Ishikawa (cell line): ENCODE results near the gene NECTIN2.

Experiments
- TAF1 ChIP-seq: IDR thresholded peaks from 2 replicates; pipeline ENCODE4 v1.6.1; 2012; ENCODE audit warnings: low read depth, mild to moderate bottlenecking
- YY1 ChIP-seq: IDR thresholded peaks from 2 replicates; pipeline ENCODE4 v1.6.1; 2012; ENCODE audit warnings: low read depth
- TF ChIP-seq, protein P1 (sequence below): IDR thresholded peaks from 2 replicates; pipeline ENCODE4 v1.6.1; 2012; ENCODE audit warnings: low read depth, mild to moderate bottlenecking

DNA sequence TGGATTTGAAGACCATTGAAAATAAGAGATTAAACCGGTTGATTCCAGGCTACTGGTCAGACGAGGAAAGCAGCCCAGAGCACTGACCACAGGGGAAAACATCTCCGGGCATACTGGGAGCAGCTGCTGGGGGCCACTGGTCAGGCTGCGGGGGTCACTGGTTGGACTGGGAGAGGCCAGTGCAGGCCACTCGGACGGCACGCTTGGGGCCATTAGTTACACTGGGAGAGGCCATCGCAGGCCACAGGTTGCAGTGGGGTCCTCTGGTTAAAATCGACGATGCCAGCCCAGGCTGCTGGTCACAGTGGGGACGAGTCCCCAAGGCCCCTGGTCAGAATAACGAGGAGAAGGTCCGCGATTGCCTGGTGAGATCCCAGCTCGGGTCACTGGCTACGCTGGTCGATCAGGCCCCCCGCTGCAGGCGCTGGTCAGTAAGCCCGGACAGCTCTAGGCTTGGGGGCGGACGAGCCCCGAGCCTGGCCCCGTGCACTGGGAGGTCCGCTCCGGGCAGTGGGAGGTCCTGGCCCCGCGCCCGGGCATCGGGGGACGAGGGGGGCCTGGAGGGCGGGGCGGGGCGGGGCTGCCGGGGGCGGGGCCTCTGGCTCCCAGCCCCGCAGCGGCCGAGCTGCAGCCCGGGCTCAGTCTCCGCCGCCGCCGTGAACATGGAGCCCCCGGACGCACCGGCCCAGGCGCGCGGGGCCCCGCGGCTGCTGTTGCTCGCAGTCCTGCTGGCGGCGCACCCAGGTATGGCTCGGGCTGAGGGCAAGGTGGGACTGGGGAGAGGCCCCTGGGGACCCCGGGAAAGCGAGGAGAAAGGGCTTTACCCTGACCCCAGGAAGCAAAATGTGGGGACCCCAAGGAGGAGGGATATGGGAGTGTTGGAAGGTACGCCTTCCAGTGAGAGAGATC is 37.4 kb upstream of the NECTIN2 start, which contains the start of gene BCAM:
- no peak; the same call in 1 of the 2 replicates for TF ChIP-seq YY1
- peak; percentile 54; the same call in 1 of the 2 replicates for TF ChIP-seq TAF1
- TF ChIP-seq, protein P1, sequence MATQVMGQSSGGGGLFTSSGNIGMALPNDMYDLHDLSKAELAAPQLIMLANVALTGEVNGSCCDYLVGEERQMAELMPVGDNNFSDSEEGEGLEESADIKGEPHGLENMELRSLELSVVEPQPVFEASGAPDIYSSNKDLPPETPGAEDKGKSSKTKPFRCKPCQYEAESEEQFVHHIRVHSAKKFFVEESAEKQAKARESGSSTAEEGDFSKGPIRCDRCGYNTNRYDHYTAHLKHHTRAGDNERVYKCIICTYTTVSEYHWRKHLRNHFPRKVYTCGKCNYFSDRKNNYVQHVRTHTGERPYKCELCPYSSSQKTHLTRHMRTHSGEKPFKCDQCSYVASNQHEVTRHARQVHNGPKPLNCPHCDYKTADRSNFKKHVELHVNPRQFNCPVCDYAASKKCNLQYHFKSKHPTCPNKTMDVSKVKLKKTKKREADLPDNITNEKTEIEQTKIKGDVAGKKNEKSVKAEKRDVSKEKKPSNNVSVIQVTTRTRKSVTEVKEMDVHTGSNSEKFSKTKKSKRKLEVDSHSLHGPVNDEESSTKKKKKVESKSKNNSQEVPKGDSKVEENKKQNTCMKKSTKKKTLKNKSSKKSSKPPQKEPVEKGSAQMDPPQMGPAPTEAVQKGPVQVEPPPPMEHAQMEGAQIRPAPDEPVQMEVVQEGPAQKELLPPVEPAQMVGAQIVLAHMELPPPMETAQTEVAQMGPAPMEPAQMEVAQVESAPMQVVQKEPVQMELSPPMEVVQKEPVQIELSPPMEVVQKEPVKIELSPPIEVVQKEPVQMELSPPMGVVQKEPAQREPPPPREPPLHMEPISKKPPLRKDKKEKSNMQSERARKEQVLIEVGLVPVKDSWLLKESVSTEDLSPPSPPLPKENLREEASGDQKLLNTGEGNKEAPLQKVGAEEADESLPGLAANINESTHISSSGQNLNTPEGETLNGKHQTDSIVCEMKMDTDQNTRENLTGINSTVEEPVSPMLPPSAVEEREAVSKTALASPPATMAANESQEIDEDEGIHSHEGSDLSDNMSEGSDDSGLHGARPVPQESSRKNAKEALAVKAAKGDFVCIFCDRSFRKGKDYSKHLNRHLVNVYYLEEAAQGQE: no peak
